A549 treated with Hydrocortisone at 1 μM for 4 hours (cell line): ENCODE measurements around the gene SP7. TPM values are rescaled to one million over a fixed set of nuclear protein-coding genes. Genes with fewer than 3 reads are reported as not detected.

Experiments used
- total RNA-seq: library from RNA; stranded (reverse); fragments of 200-300 nt; extraction: Qiagen RNA extraction; gene quantifications from 5 replicates; pipeline ENCODE4 v1.2.3, GENCODE V29; 2022

The SP7 gene
- total RNA-seq = 0.06 TPM in 1 of 5 replicates, not detected in the others

DNA sequence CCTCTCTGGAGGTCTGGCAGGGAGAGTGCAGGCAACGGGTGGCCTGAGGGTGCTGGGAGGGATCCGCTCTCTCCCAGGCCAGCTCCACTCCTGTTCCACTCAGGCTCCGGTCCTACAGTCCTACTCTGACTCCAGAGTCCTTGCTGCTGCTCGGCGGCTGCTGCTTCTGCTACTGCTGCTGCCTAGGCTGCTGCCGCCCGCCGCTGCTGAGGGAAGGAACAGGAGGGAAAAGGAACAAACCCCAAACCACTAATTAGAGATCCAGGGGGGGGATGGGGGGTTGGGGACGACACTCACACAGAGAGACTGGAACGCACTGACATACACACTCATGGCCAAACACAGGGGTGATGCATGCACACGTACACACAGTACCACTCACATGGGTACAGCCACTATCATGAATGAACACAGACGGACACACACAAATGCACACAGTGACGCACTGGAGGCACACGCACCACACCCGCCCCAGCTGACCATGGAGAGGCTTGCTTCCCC is at the start of gene SP7:
SP7 (minus strand) TSS at position 174 of the 501 bp plus-strand sequence. CDS start 708 bp downstream, outside the sequence.

DNA sequence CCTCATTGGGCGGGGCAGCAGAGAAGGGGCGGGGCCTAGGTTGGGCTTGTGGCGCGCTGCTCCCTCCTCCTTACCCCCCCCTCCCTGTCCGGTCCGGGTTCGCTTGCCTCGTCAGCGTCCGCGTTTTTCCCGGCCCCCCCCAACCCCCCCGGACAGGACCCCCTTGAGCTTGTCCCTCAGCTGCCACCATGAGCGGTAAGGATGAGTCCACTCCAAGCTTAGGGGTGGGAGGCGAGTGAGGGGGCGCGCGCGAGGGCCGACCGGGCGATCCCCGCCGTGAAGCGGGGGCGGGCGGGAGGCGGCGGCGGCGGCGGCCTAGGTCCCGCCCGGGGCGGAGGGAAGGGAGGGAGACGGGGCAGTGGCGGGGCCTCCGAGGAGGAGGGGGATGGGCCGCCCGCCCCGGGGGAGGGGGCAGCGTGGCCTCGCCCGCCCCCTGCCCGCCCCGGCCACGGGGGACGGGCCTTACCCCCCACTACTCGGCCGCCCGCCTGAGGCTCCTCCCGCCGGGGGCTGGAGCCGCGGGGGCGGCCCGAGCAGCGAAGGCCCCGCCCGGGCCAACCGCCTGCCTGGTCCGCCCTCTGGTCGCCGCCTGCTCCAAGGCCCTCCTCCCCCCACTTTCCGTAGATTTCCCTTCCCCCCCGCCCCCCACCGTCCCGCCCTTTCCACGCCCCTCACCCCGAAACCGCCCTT is 44.1 kb upstream of the SP7 start, which contains the start of gene SP1:
SP1 (plus strand) TSS at position 73 of the 690 bp plus-strand sequence; CDS start at position 189, 116 bp downstream.

DNA sequence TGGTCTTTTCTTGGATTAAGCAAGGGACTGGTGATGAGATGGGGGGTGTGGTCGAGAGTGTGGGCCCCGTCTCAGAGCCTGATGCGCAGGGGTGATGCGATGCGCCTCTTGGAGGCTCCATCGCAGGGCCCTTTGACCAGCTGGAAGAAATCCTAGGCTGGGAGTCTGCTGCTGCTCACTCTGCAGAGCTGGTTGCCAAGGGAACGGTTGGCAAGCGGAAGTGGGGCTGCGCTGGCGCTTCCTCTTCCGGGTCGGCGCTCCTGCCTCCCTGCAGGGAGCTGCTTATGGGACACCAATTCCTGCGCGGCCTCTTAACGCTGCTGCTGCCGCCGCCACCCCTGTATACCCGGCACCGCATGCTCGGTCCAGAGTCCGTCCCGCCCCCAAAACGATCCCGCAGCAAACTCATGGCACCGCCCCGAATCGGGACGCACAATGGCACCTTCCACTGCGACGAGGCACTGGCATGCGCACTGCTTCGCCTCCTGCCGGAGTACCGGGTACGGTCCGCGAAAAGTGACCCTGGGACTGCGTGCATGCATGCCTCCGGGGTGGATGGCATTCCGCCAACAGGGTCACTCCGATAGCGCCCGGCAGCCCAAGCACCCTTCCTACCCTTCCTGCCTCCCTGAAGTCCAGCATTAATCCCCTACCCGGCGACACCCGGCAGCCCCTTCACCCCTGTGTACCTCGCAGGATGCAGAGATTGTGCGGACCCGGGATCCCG is 36.5 kb downstream of the SP7 start, which contains the start of gene MYG1:
MYG1 (plus strand) TSS at position 242 of the 727 bp plus-strand sequence; CDS start at position 285, 43 bp downstream.

DNA sequence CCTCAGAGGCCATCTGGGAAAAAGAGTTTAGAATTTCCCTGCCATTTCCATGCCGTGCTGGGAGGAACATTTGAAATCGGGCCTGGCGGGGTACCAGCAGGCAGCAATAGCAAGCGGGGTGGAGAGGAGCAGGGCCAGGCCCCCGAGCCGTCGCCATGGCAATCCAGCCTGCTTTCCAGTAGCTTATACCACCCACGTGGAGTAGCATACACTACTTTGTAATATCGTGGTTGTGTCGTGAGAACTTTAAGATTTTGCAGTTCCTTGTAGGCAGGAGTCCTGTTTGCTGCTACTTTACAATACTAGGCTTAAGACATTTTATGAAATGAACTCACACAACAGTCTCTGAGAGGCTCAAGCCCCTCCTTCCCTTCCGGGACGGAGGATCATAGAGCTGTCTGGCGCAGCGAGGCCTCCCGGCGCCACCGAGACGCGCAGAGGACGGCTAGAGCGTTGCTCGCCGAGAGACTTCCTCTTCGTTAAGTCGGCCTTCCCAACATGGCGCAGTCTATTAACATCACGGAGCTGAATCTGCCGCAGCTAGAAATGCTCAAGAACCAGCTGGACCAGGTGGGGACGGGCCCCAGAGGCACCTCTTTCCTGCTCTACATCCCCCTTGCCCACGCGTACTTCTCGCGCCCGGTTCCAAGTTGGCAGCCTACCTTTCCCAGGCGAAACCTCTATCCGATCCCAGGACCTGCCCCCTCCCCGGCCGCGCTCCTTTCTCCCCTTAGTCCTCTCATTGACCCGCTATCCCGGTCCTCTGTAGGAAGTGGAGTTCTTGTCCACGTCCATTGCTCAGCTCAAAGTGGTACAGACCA is 40.9 kb downstream of the SP7 start, which contains the start of gene PFDN5:
PFDN5 (plus strand) TSS at position 473 of the 821 bp plus-strand sequence; CDS start at position 499, 26 bp downstream.

Other genes with a start within 250 kb of the SP7 start
- 148 to 249 TPM (median 240 TPM) in 5 replicates for gene IGFBP6, start 238.7 kb downstream of the SP7 start, total RNA-seq
- gene SOAT2, start 232.9 kb downstream of the SP7 start, total RNA-seq = 0.10 to 0.37 TPM (median 0.26 TPM) in 5 replicates
- gene ZNF740, start 155.6 kb downstream of the SP7 start, total RNA-seq = 14.4 to 17.3 TPM (median 16.5 TPM) in 5 replicates
- gene CSAD, start 155.4 kb downstream of the SP7 start, total RNA-seq = 5.8 to 7.2 TPM (median 6.5 TPM) in 5 replicates
- gene ITGB7, start 129.1 kb downstream of the SP7 start, total RNA-seq = 0.22 to 0.63 TPM (median 0.54 TPM) in 5 replicates
- gene RARG, start 104.1 kb downstream of the SP7 start, total RNA-seq = 21.3 to 25.1 TPM (median 24.2 TPM) in 5 replicates
- gene ESPL1, start 68.1 kb downstream of the SP7 start, total RNA-seq = 17.1 to 22.0 TPM (median 18.8 TPM) in 5 replicates
- gene PFDN5, start 40.8 kb downstream of the SP7 start, total RNA-seq = 476 to 525 TPM (median 487 TPM) in 5 replicates
- 67.3 to 96.7 TPM (median 92.1 TPM) in 5 replicates for gene MYG1, start 36.7 kb downstream of the SP7 start, total RNA-seq
- gene AAAS, start 14.7 kb downstream of the SP7 start, total RNA-seq = 74.0 to 81.7 TPM (median 77.0 TPM) in 5 replicates
- 17.1 to 25.1 TPM (median 21.0 TPM) in 5 replicates for gene SP1, start 43.8 kb upstream of the SP7 start, total RNA-seq
- 0.56 to 1.1 TPM (median 0.88 TPM) in 5 replicates for gene AMHR2, start 87.5 kb upstream of the SP7 start, total RNA-seq
- 252 to 332 TPM (median 319 TPM) in 5 replicates for gene PRR13, start 105.4 kb upstream of the SP7 start, total RNA-seq
- 612 to 658 TPM (median 616 TPM) in 5 replicates for gene PCBP2, start 115.7 kb upstream of the SP7 start, total RNA-seq
- 9.9 to 14.1 TPM (median 12.4 TPM) in 5 replicates for gene MAP3K12, start 163.1 kb upstream of the SP7 start, total RNA-seq
- gene TARBP2, start 164.9 kb upstream of the SP7 start, total RNA-seq = 44.9 to 57.8 TPM (median 50.5 TPM) in 5 replicates
- gene NPFF, start 171.1 kb upstream of the SP7 start, total RNA-seq = not detected in 5 replicates